NCI-H2081 treated with DMSO at 0.1 percent for 48 hours (cell line): ENCODE data around the gene CC2D2A.

ENCODE experiments used
- DNase-seq: peaks from one replicate; lab custom pipeline; 2025; lab: John Stamatoyannopoulos, UW

Gene CC2D2A

GRCh38 chr4:15466596-15466995 is 3.1 kb upstream of the CC2D2A start:
- DNase-seq: no peak

GRCh38 chr4:15470128-15470475 is 420 bp downstream of the CC2D2A start:
- DNase-seq: no peak

GRCh38 chr4:15476396-15476795 is 6.7 kb downstream of the CC2D2A start:
- no peak for DNase-seq

DNA sequence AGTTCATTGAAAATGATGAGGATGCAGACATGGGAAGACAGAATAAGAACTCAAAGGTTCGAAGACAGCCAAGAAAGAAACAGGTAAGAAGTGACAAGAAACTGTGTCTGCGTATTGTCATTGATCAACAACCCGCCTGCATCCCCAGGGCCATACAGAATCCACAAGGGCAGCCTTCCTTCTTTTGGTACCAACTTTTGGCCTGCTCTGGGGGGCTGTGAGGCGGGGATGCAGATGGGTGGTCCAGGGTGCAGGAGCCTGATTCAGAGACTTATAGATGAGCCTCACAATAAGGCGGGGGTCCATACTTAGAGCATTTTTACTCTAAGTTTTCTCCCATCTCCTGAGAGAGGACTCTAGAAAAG is 9.0 kb downstream of the CC2D2A start:
- DNase-seq: no peak

DNA sequence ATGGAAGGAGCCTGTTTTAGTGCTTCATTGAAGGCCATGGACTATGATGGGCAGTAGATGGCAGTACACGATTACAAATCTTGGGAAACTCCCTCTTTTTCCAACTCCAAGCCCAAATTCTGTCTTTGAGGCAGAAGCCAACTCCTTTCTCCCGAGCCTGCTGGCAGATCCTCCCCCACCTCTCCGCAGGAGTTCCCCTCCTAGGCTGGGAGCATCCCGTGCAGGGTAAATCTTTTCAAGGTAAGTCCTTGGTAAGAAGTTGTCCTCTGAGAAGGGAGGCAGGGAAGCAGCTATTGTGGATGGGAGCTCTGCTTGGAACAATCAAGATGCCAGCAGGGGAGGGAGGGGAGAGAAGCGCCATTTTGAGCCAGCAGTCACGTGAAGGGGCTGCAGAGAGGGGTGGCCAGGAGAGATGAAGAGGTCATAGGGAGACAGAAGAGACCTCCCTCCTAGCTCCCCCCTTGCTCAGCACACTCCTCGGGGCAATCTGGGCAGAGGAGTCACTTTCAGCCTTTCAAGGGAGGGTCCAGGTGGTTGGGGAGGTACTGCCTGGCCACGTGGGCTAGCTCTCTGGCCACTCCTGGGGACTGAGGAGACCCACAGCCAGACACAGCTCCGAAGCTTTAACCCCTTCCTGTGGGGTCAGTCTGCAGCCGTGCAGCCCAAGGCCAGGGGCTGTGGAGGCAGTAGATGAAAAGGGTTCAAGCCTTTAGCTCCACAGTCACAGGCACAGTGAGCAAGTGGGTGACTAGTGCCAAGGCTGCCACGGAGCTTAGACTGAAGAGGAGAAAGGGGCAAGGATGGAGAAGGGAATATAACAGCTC is 9.6 kb downstream of the CC2D2A start:
- DNase-seq: peak; percentile 68

DNA sequence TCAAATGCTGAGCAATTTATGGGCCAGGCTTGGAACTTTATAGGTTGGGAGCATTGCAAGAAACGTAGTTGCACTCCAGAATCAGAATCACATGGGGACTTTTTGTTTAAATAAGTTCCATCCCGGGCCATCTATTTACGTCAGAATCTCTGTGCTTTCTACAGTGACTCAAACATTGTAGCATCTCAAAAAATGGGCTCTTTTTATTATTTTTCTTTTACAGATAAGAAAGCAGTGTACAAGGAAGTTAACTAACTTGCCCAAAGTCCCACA is 10.2 kb downstream of the CC2D2A start:
- DNase-seq: no peak

GRCh38 chr4:15481961-15482745 is 12.5 kb downstream of the CC2D2A start:
- DNase-seq: no peak

DNA sequence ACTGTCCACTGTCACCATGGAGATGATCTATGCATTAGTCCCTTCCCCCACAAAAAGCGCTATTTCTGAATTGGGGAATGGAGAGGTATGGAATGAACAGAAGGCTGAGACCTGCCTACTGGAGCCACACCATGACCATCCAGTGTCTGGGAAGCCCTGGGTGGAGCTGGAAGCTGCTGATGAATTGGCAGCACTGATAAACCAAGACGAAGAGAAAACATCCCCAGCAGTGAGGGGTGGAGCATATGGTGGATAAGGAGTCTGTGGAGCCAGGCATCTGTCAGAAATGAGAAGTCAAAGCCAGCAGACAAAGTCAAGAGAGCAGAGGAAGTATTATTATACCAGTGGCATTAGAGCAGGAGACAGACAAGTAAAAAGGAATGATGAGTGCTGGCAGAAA is 13.2 kb downstream of the CC2D2A start:
- no peak for DNase-seq

GRCh38 chr4:15488136-15488535 is 18.5 kb downstream of the CC2D2A start:
- DNase-seq: no peak

DNA sequence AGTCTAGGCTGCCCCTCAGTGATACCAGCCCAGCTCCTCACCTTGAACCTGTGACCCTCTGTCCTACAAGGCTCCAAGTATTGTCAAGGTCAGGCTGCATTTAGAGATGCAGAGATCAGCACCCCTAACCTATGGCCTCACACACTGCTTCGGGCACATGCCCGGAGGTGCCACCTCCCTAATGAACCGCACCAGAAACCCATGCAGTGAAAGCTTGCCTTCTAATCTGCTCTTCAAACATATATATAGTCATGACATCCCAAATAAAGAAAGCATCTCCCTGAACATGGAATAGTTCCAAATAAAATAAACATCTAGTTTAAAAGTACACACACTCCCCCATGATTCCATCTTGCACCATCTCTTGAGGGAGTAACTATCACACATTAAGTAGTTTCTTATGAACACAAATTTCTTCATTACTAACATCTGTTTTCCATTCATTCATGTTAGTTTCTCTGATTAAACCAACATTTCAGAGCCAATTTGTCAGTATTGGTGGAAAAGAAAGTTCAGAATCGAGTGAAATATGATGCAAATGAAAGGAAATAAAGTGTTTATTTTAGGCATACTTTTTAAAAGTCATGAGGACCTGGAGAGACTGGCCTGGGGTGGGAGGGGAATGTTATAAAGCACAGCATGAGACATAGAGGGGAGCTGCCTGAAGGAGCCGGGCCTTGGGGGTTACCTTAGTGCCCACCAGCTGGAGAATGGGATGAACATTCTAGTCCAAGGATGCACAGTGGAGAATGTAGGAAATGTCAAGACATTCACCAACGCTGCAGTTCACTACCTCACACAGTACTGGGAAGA is 19.2 kb downstream of the CC2D2A start:
- DNase-seq: no peak

DNA sequence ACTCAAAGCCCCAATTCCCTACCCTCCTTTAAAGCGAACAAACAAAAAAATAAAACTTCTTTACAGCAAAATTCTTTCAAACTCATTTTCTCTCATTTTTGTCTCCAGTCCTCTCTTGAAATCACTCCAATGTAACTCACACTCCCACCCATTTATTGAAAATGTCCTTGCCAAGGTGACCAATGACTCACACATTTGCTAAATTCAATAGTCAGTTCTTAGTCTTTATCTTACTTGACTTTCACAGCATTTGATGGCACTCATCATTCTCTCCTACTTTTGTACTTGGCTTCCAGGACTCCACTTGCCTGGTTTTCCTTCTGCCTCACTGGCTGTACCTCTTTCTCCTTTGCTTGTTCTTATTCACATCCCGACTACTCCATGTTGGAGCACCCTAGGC is 19.9 kb downstream of the CC2D2A start:
- no peak for DNase-seq

DNA sequence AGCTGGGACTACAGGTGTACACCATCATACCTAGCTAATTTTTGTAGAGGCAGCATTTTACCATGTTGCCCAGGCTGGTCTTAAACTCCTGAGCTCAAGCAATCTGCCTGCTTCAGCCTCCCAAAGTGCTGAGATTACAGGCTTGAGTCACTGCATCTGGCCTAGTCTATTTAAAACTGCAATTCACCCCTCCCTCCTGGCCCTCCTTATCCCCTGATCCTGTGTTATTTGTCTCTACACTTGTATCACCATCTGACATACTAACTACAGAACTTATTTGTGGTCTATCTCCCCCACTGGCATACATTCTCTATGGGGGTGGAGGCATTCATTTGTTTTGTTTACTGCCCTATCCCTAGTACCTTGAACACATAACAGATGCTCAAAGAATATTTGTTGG is 23.7 kb downstream of the CC2D2A start:
- DNase-seq: no peak

DNA sequence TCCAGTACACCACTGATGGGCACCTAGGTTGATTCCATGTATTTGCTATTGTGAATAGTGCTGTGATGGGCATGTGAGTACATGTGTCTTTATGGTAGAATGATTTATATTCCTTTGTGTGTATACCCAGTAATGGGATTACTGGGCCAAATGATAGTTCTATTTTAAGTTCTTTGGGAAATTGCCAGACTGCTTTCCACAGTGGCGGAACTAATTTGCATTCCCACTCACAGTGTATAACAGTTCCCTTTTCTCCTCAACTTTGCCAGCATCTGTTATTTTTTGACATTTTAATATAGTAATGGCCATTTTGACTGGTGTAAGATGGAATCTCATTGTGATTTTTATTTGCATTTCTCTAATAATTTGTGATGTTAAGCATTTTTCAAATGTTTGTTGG is 25.9 kb downstream of the CC2D2A start:
- no peak for DNase-seq

GRCh38 chr4:15498356-15498755 is 28.7 kb downstream of the CC2D2A start:
- DNase-seq: no peak

DNA sequence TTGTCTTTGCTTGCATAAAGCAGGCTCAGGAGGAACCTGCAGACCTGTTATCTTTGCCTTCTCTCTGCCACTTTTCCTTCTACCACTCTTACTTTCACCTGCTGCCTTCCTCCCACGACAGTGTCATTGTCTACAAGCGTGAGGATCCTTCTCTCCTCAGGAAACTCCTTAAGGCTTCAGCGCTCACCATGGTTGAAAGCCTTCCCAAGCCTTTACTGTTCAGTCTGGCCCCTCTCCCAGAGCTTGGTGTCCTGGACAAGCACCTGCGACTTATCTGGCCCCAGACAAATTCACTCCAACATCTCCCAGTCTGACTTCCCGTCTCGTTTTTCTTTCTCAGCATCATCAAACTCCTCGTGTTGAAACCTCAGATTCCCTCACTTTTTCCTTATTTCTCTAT is 31.0 kb downstream of the CC2D2A start:
- DNase-seq: no peak

GRCh38 chr4:15501941-15502340 is 32.3 kb downstream of the CC2D2A start:
- no peak for DNase-seq

DNA sequence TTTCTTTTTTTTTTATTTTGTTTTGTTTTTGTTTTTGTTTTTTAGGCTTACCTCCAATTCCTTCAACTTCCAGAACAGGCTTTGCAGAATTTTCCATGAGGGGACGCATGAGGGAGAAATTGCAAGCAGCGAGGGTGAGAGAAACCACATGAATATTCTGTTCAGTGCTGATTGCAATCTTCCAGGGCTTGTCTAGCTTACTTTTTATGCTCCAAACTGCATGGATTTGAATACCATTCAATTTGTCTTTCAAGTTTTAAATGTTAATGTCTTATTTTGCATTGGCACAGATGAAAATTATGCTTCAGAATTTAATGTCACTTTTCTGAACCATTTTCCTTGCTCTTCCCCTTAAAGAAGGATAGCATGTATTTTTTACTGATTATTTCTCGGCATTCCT is 32.7 kb downstream of the CC2D2A start:
- no peak for DNase-seq

DNA sequence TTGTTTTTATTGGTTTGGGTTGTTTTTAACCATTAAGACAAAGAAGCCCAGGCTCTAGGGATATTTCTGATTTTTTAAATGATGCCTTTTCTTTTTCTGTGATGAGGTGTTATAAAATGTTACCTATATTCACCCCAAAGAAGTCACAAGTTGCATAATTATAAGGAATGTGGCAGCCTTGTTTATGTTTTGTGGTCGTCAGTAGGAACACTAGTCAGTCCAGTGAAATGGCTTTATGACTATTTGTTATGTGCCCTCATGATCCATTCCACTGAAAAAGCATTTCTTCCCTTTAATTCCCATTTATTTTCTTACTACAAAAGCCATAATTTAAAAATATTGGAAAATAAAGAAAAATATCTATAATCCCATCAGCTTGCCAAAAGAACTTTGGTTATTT is 34.4 kb downstream of the CC2D2A start:
- DNase-seq: no peak

DNA sequence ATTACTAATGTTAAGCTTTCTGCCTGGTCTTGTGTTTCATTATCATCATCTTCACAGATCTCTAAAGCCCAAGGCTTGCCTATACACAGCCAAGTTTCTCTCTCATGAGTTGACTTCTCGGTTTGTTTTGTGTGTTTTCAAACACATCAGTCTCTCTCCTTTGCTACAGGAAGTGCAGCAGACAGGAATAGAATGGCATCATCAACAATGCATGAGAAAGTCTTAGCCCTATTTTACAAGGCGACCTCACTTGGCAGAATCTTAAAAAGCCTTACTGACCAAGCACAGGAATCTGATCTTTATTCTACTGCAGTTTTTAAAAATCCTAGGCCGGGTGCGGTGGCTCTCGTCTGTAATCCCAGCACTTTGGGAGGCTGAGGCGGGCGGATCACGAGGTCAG is 36.8 kb downstream of the CC2D2A start:
- DNase-seq: no peak

DNA sequence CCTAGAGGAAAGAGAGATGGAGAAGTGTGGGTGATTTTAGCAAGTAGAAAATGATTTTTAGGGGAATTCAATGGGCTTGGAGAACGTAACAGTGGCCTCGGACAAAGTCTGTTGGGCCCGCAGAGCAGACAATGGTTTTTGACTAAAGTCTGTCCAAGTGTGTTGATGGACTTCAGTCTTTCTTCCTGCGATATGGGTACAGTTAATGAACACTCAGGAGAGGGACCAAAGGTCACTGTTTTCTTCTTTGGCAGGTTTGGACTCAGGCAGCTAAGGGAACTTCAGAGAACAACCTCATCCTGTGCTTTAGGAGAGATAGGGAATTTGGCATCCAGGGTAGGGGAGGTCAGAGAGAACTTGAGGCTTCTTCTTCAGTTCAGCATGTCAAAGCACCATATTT is 38.0 kb downstream of the CC2D2A start:
- no peak for DNase-seq

GRCh38 chr4:15510961-15511360 is 41.3 kb downstream of the CC2D2A start:
- DNase-seq: no peak

DNA sequence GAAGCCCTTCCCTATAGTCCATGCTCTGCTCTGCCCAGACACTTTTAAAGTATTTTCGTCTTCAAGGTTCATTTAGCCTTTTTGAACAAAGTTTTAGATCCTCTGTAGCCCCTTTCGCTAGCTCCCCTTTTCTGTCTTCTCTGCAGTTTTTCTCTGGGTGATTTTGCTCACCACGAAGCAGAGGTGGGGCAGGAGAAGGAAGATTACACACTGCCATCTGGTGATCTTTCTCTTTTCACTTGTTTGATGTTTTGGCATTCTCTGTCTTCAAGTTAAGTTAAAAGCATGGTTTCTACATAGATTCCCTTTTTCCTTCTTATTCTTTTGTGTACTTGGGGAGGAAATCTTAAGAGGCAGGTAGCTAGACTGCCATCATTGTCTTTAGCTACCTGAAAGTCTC is 43.9 kb downstream of the CC2D2A start:
- DNase-seq: no peak

DNA sequence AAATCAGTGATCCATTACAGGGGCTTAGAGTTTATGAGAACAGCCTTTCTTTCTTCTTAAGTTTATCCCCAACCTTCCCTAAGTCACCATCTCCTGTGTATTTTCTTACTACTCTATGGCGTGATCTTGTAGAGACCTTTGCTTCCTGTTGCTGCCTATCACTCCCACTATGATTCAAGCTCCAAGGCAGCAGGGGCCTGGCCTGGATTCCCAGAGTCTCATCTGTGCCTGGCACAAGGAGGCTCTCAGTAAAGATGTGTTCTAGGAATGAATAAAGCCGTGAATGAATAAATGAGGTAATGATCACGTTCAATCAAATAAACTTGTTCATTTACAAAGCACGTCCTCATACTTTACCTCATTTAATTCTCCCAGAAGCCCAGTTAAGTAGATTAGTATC is 45.4 kb downstream of the CC2D2A start:
- DNase-seq: no peak
